ENCODE results near the gene RAPGEF4.

GRCh38 chr2:172734711-172735581, 699 bp upstream of the RAPGEF4 start:
- TF ChIP-seq CTCF (IDR thresholded peaks at IDR 0.05) (no peak), POLR2A (IDR thresholded peaks at IDR 0.05) (no peak)
